T-helper 2 cell treated with Interferon-gamma antibody and Interleukin-4, amounts not matched to agents 100 ng/mL and 5 ng/mL, for 36 hours (primary cell): ENCODE measurements around the gene SPTBN2. TPM values are rescaled to one million over a fixed set of nuclear protein-coding genes. Genes with fewer than 3 reads are reported as not detected.

Source experiments
- intact Hi-C: fragments of 100-400 bp; cut with micrococcal nuclease; formaldehyde crosslinking; loops from one replicate; pipeline ENCODE4 v1.15.1; 2023
- total RNA-seq: library from RNA; stranded (reverse); gene quantifications from 2 replicates; pipeline ENCODE4 v1.2.3, GENCODE V29; 2022

The SPTBN2 gene
- total RNA-seq, result 0.61 and 0.80 TPM in 2 replicates

GRCh38 chr11:66728693-66729385 lies at the start of gene SPTBN2:
Gene SPTBN2 (minus strand): TSS chr11:66729216. CDS start chr11:66721240, 7,976 bp downstream.
- intact Hi-C loops, result no loop called here

- intact Hi-C loops, result no loop called here
Measured at GRCh38 chr11:66768818-66769217, 39.8 kb upstream of the SPTBN2 start.

GRCh38 chr11:66768088-66768521 lies 39.1 kb upstream of the SPTBN2 start:
- intact Hi-C loops, result no loop called here

GRCh38 chr11:66767666-66768065 lies 38.6 kb upstream of the SPTBN2 start:
- intact Hi-C loops, result no loop called here

- intact Hi-C loops, result no loop called here
Measured at GRCh38 chr11:66766681-66767080, 37.7 kb upstream of the SPTBN2 start.

GRCh38 chr11:66762088-66762487 lies 33.1 kb upstream of the SPTBN2 start:
- intact Hi-C loops, result no loop called here

GRCh38 chr11:66752148-66752547 lies 23.1 kb upstream of the SPTBN2 start:
- intact Hi-C loops, result no loop called here

GRCh38 chr11:66749091-66749490 lies 20.1 kb upstream of the SPTBN2 start:
- intact Hi-C loops, result loop anchor here (10.0 kb wide), 1 partner anchor 134 kb away; the partner anchor contains the start of gene RBM14

- intact Hi-C loops, result loop anchor here (10.0 kb wide), 1 partner anchor 133 kb away; the partner anchor contains the start of gene RBM14
Measured at GRCh38 chr11:66747480-66747879, 18.5 kb upstream of the SPTBN2 start.

GRCh38 chr11:66745356-66746235 lies 16.6 kb upstream of the SPTBN2 start:
- intact Hi-C loops, result loop anchor here (10.0 kb wide), 1 partner anchor 131 kb away; the partner anchor contains the start of gene RBM14

GRCh38 chr11:66744485-66745355 lies 15.7 kb upstream of the SPTBN2 start:
- intact Hi-C loops, result loop anchor here (1.0 to 10.0 kb wide), 3 partner anchors 67 to 130 kb away; partner anchors contain the start of genes RBM14, RBM4B and RCE1

GRCh38 chr11:66743271-66743968 lies 14.4 kb upstream of the SPTBN2 start:
- intact Hi-C loops, result loop anchor here (10.0 kb wide), 1 partner anchor 129 kb away; the partner anchor contains the start of gene RBM14

- intact Hi-C loops, result loop anchor here (10.0 kb wide), 1 partner anchor 126 kb away; the partner anchor contains the start of gene RBM14
Measured at GRCh38 chr11:66741153-66741552, 12.1 kb upstream of the SPTBN2 start.

GRCh38 chr11:66739983-66740382 lies 11.0 kb upstream of the SPTBN2 start:
- intact Hi-C loops, result loop anchor here (10.0 kb wide), 1 partner anchor 125 kb away; the partner anchor contains the start of gene RBM14

- intact Hi-C loops, result no loop called here
Measured at GRCh38 chr11:66734215-66734614, 5.2 kb upstream of the SPTBN2 start.

- intact Hi-C loops, result no loop called here
Measured at GRCh38 chr11:66729447-66729846, 431 bp upstream of the SPTBN2 start.

- intact Hi-C loops, result no loop called here
Measured at GRCh38 chr11:66728038-66728692, 851 bp downstream of the SPTBN2 start.

GRCh38 chr11:66727282-66728037 lies 1.6 kb downstream of the SPTBN2 start:
- intact Hi-C loops, result no loop called here

GRCh38 chr11:66725647-66726046 lies 3.4 kb downstream of the SPTBN2 start:
- intact Hi-C loops, result no loop called here
